HFFc6 (cell line): Measurements from ENCODE around the gene TOP1. TPM values are rescaled to one million over a fixed set of nuclear protein-coding genes. Genes with fewer than 3 reads are reported as not detected.
A peak's percentile ranks its signal among the peaks of the same experiment; 100 is the strongest.

Experiments used
- DNase-seq: peaks from one replicate; pipeline ENCODE4 v3.0.0-alpha.2; 2018
- H3K27ac Mint-ChIP-seq: 2 replicates; pipeline ENCODE4 v1.8.0; 2020; ENCODE audit warnings: mild to moderate bottlenecking, mixed read lengths
- H3K27me3 Mint-ChIP-seq: 2 replicates; pipeline ENCODE4 v1.8.0; 2021; ENCODE audit warnings: mild to moderate bottlenecking, moderate library complexity, mixed read lengths; ENCODE audit not compliant: insufficient read depth
- H3K36me3 Mint-ChIP-seq: 2 replicates; pipeline ENCODE4 v1.8.0; 2021; ENCODE audit warnings: low read depth, mixed read lengths
- H3K4me1 Mint-ChIP-seq: 2 replicates; pipeline ENCODE4 v1.8.0; 2020; ENCODE audit warnings: low read depth, mixed read lengths
- H3K4me3 Mint-ChIP-seq: 2 replicates; pipeline ENCODE4 v1.8.0; 2020; ENCODE audit warnings: mild to moderate bottlenecking, moderate library complexity, mixed read lengths
- H3K9me3 Mint-ChIP-seq: 2 replicates; pipeline ENCODE4 v1.8.0; 2020; ENCODE audit warnings: mild to moderate bottlenecking, mixed read lengths
- total RNA-seq, 6 experiments: library from RNA; stranded (reverse); fragmentation: NEBNext Ultra II Directional; extraction: Animal tissue kit (Norgen Biotek cat#: 25700); gene quantifications; 2 replicates in 1 of 6; 3 replicates in 5 of 6; pipeline ENCODE4 v1.2.3, GENCODE V29; 2021
- TF ChIP-seq, protein P1 (sequence below): fragments of 200-600 bp; sonication (generic); IDR thresholded peaks from 2 replicates; pipeline ENCODE4 v1.5.0; 2021; ENCODE audit warnings: antibody characterized with exemption, mild to moderate bottlenecking

Gene TOP1
- total RNA-seq, 6 experiments from 2014 or later, result 62.1 to 77.0 (median 73.0) TPM

- Mint-ChIP-seq H3K4me3 (no peak overlapping the region), H3K27me3 (no peaks in the 10 kb centered on the region)
- no peak for DNase-seq
Measured at GRCh38 chr20:41086402-41087324, 58.0 kb downstream of the TOP1 start.

DNA sequence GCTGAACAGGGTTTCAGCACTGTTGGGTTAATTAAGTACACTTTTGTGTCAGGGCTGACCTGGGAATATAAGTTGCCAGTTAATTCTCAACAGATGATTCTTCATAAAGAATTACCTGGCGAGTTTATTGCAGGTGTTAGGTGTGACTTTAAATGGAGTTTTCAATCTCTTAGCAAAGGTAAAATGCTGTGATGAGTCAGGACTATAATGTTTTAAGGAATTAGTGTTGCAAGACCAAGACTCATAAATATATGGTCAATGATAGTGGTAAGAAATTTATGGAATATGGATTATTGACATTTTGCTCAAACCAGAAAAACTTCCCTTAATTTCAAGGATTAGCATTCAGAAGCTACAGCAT is 58.7 kb downstream of the TOP1 start:
- H3K27me3 Mint-ChIP-seq, result no peaks in the 10 kb centered on the region
- H3K4me1 Mint-ChIP-seq, result peaks cover 10% of the 10 kb centered on the region
- DNase-seq, result no peak
- no peaks in the 10 kb centered on the region for H3K9me3 Mint-ChIP-seq
- TF ChIP-seq, protein P1, sequence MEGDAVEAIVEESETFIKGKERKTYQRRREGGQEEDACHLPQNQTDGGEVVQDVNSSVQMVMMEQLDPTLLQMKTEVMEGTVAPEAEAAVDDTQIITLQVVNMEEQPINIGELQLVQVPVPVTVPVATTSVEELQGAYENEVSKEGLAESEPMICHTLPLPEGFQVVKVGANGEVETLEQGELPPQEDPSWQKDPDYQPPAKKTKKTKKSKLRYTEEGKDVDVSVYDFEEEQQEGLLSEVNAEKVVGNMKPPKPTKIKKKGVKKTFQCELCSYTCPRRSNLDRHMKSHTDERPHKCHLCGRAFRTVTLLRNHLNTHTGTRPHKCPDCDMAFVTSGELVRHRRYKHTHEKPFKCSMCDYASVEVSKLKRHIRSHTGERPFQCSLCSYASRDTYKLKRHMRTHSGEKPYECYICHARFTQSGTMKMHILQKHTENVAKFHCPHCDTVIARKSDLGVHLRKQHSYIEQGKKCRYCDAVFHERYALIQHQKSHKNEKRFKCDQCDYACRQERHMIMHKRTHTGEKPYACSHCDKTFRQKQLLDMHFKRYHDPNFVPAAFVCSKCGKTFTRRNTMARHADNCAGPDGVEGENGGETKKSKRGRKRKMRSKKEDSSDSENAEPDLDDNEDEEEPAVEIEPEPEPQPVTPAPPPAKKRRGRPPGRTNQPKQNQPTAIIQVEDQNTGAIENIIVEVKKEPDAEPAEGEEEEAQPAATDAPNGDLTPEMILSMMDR, result no peak
- H3K27ac Mint-ChIP-seq, result no peak overlapping the region
- H3K36me3 Mint-ChIP-seq, result peaks cover 35% of the 10 kb centered on the region
- no peak overlapping the region for H3K4me3 Mint-ChIP-seq

More at GRCh38 chr20:41086402-41087324, 58.0 kb downstream of the TOP1 start:
- Mint-ChIP-seq H3K36me3 (peaks cover 34% of the 10 kb centered on the region), H3K9me3 (no peaks in the 10 kb centered on the region), H3K4me1 (peaks cover 11% of the 10 kb centered on the region), H3K27ac (peak overlapping the region; percentile 12; the same call in 1 of the 2 replicates)
- TF ChIP-seq, protein P1, result no peak

DNA sequence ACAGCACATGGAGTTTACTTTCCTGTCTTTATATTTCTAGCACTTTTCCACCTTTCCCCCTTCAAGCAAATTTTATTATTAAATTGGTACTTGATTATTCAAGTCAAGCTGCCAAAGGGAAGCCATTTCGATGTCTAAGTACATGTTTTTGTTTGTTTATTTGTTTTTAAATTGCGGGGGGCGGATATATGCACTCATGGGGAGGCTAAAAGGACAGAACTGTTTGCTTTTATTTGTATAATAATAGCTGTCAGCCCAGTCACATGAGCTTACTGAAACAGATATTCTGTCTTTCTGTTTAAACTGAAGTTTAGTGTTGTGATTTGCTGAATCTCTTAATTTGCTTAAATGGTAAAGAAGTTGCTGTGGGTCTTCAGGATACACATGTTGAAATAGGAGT is 59.2 kb downstream of the TOP1 start:
- peaks cover 35% of the 10 kb centered on the region for H3K36me3 Mint-ChIP-seq
- TF ChIP-seq, protein P1, result no peak
- H3K9me3 Mint-ChIP-seq, result no peaks in the 10 kb centered on the region

GRCh38 chr20:41089555-41089954 is 60.9 kb downstream of the TOP1 start:
- H3K4me3 Mint-ChIP-seq, result no peak overlapping the region
- H3K27ac Mint-ChIP-seq, result no peak overlapping the region
- no peaks in the 10 kb centered on the region for H3K9me3 Mint-ChIP-seq
- no peak for DNase-seq
- TF ChIP-seq, protein P1, result peak; percentile 43
- peaks cover 33% of the 10 kb centered on the region for H3K36me3 Mint-ChIP-seq
- peaks cover 10% of the 10 kb centered on the region for H3K4me1 Mint-ChIP-seq
- H3K27me3 Mint-ChIP-seq, result no peaks in the 10 kb centered on the region

More for the DNA sequence above, 59.2 kb downstream of the TOP1 start:
- Mint-ChIP-seq H3K4me1 (peaks cover 10% of the 10 kb centered on the region), H3K27me3 (no peaks in the 10 kb centered on the region), H3K27ac (no peak overlapping the region), H3K4me3 (no peak overlapping the region)
- DNase-seq, result no peak

GRCh38 chr20:41091927-41092326 is 63.3 kb downstream of the TOP1 start:
- no peaks in the 10 kb centered on the region; the same call in 1 of the 2 replicates for H3K27me3 Mint-ChIP-seq
- no peak overlapping the region for H3K27ac Mint-ChIP-seq
- H3K9me3 Mint-ChIP-seq, result no peaks in the 10 kb centered on the region
- H3K4me3 Mint-ChIP-seq, result no peak overlapping the region
- TF ChIP-seq, protein P1, result no peak
- peaks cover 4% of the 10 kb centered on the region for H3K4me1 Mint-ChIP-seq
- peaks cover 26% of the 10 kb centered on the region for H3K36me3 Mint-ChIP-seq
- no peak for DNase-seq
